ENCODE results near the gene PPP1R37. TPM values are rescaled to one million over a fixed set of nuclear protein-coding genes. Genes with fewer than 3 reads are reported as not detected.
A peak's percentile ranks its signal among the peaks of the same experiment; 100 is the strongest.

PPP1R37 gene
- total RNA-seq, 1 donor from 2014 or later, result 23.8 TPM

DNA sequence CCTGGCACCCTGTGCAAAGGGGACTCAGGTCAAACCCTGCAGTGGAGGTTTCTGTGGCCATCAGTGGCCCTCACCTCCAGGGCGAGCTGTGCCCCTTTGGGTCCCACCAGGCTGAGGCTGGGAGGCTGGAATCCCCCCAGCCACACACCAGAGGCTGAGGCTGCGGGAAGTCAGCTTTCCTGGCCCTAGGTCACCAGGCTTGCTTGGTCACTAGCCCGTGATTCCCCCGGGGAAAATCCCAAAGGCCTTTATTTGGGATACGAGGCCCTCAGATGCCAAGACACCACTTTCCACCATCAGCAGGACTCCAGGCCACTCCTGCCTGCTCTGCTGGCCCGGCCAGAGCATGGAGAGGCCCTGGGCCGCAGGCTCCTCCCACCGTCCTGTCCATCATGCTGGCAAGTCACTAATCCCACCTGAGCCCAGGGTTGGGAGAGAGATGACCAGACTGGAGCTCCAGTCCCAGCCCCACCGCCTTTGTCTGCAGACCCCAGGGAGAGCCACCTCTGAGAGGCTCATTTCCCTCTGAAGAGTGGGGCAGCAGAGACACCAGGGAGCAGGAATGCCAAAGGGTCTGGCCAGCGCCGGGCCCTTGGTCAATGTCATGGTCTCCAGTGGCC is 63.1 kb downstream of the PPP1R37 start:
- no peaks in the 10 kb centered on the region for H3K27me3 ChIP-seq
- H3K4me3 ChIP-seq, result no peak overlapping the region
- no peaks in the 10 kb centered on the region for H3K36me3 ChIP-seq
- peaks cover 51% of the 10 kb centered on the region for H3K4me1 ChIP-seq
- intact Hi-C loops (cut with DNase I), result no loop called here
- no peak for DNase-seq (ENCODE audit: extremely low spot score in 2 of 2)
- TF ChIP-seq POLR2AphosphoS5 (IDR thresholded peaks at IDR 0.05; ENCODE audit: insufficient read depth in 1 of 2, low read depth in 1 of 2), result no peak
- TF ChIP-seq, protein P1, sequence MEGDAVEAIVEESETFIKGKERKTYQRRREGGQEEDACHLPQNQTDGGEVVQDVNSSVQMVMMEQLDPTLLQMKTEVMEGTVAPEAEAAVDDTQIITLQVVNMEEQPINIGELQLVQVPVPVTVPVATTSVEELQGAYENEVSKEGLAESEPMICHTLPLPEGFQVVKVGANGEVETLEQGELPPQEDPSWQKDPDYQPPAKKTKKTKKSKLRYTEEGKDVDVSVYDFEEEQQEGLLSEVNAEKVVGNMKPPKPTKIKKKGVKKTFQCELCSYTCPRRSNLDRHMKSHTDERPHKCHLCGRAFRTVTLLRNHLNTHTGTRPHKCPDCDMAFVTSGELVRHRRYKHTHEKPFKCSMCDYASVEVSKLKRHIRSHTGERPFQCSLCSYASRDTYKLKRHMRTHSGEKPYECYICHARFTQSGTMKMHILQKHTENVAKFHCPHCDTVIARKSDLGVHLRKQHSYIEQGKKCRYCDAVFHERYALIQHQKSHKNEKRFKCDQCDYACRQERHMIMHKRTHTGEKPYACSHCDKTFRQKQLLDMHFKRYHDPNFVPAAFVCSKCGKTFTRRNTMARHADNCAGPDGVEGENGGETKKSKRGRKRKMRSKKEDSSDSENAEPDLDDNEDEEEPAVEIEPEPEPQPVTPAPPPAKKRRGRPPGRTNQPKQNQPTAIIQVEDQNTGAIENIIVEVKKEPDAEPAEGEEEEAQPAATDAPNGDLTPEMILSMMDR (IDR thresholded peaks at IDR 0.05), result no peak
- TF ChIP-seq POLR2A (IDR thresholded peaks at IDR 0.05), result no peak
- H3K27ac ChIP-seq, result no peak overlapping the region
- H3K9me3 ChIP-seq, result no peaks in the 10 kb centered on the region

DNA sequence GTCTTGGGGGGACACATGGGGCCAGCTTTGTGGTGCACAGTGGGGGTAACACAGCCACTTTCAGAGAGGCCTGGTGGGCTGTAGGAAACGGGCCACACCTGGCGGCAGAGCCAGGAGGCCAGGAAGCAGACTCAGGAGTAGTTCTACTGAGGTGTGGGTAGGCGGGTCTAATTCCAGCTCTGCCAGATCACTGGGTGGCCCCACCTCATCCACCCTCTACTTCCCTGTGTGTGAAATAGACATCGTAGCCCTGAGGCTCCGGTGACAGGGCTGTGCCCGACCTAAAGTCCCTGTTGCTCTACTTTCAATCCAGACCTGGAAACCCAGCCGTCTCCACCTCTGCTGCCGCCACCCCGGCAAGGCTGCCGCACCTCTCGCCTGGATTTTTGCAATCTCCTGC is 63.8 kb downstream of the PPP1R37 start:
- H3K4me3 ChIP-seq, result no peak overlapping the region
- no peaks in the 10 kb centered on the region for H3K9me3 ChIP-seq
- H3K27me3 ChIP-seq, result no peaks in the 10 kb centered on the region
- H3K36me3 ChIP-seq, result no peaks in the 10 kb centered on the region
- H3K4me1 ChIP-seq, result peaks cover 52% of the 10 kb centered on the region
- H3K27ac ChIP-seq, result no peak overlapping the region
- intact Hi-C loops (cut with DNase I), result no loop called here
- no peak for DNase-seq (ENCODE audit: extremely low spot score in 2 of 2)
- TF ChIP-seq POLR2AphosphoS5 (IDR thresholded peaks at IDR 0.05; ENCODE audit: insufficient read depth in 1 of 2, low read depth in 1 of 2), result peak in 1 of 2 donors; percentile 17
- TF ChIP-seq, protein P1 (IDR thresholded peaks at IDR 0.05), result no peak

DNA sequence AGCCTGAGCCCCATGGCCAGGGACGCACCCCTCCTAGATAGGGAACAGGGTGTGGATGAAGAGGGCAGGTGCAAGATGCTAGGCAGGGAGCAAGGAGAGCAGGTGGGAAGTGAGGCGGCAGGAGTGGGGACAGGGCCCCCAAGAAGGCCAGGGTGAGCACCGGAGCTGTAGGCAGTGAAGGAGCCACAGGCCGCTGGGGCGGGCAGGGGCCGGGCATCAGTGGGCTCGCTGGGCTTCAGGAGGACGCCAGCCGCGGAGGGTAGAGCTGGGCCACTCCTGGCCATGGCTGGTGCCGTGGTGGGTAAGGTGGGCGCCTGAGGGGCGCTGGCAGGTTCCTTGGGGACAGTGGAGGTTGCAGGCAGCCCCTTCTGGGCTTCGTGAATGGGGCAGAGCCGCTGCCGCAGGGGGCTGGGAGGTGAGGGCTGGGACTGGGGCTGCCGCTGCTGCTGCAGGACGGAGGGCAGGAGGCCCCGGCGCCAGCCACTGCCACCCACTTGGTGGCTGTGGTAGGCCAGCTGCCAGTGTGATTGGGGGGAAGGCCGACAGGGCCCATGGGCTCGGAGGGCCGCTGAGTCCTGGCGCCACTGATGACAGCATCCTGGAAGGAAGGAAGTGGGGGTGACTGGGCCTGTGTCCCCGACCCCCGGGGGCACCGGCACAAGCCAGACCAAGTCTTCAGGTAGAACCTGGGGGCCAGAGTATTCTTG is 65.7 kb downstream of the PPP1R37 start:
- Histone ChIP-seq H3K4me3 (no peak overlapping the region), H3K27me3 (no peaks in the 10 kb centered on the region), H3K36me3 (no peaks in the 10 kb centered on the region), H3K9me3 (no peaks in the 10 kb centered on the region), H3K4me1 (peaks cover 52% of the 10 kb centered on the region), H3K27ac (no peak overlapping the region)
- intact Hi-C loops (cut with DNase I), result no loop called here
- TF ChIP-seq POLR2AphosphoS5 (IDR thresholded peaks at IDR 0.05; ENCODE audit: insufficient read depth in 1 of 2, low read depth in 1 of 2) (no peak), POLR2A (IDR thresholded peaks at IDR 0.05) (no peak)
- TF ChIP-seq, protein P1 (IDR thresholded peaks at IDR 0.05), result no peak
- no peak for DNase-seq (ENCODE audit: extremely low spot score in 2 of 2)

DNA sequence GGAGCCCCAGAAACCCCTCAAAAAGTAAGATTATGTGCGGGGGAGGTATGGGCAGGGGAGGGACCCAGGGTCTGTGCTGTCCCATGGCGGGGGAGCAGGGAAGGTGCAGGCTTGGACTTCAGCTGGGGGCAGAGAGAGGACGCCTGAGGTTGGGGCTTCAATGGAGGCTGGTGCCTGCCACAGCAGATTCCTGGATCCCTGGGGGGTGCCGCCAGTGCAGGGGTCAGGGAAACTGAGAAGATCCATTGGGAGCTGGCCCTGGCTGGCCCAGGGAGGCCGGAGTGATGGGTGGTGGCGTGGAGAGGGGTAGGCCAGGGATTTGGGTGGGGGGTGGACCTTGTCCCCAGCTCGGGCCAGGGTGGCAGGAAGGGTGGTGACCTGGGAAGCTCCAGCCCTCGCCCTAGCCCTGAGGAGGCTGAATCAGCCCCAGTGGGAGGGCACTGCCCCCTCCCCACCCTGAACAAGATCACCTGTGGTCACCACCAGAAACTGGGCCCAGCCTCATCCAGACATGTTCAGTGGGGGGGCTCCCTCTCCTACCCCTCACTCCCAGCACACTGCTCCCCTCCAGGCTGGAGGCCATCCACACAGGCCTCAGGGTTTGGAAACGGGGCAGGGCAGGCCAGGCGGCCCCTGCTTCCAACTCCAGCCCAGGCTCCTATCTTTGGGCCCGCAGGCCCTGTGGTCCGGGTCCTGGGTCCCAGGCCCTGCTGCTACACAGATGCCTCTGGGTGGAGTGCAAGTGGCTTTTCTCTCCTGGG is 66.4 kb downstream of the PPP1R37 start:
- H3K9me3 ChIP-seq, result no peaks in the 10 kb centered on the region
- H3K4me1 ChIP-seq, result peaks cover 52% of the 10 kb centered on the region
- H3K36me3 ChIP-seq, result no peaks in the 10 kb centered on the region
- no peak for TF ChIP-seq POLR2AphosphoS5 (IDR thresholded peaks at IDR 0.05; ENCODE audit: insufficient read depth in 1 of 2, low read depth in 1 of 2)
- TF ChIP-seq, protein P1 (IDR thresholded peaks at IDR 0.05), result no peak
- TF ChIP-seq POLR2A (IDR thresholded peaks at IDR 0.05), result no peak
- no peak overlapping the region for H3K4me3 ChIP-seq
- H3K27ac ChIP-seq, result no peak overlapping the region
- H3K27me3 ChIP-seq, result no peaks in the 10 kb centered on the region
- intact Hi-C loops (cut with DNase I), result no loop called here
- no peak for DNase-seq (ENCODE audit: extremely low spot score in 2 of 2)
